Measurements from ENCODE around the gene TSGA10IP. TPM values are rescaled to one million over a fixed set of nuclear protein-coding genes. Genes with fewer than 3 reads are reported as not detected.

The TSGA10IP gene
- total RNA-seq, 1 experiment from 2014 or later, result not detected

DNA sequence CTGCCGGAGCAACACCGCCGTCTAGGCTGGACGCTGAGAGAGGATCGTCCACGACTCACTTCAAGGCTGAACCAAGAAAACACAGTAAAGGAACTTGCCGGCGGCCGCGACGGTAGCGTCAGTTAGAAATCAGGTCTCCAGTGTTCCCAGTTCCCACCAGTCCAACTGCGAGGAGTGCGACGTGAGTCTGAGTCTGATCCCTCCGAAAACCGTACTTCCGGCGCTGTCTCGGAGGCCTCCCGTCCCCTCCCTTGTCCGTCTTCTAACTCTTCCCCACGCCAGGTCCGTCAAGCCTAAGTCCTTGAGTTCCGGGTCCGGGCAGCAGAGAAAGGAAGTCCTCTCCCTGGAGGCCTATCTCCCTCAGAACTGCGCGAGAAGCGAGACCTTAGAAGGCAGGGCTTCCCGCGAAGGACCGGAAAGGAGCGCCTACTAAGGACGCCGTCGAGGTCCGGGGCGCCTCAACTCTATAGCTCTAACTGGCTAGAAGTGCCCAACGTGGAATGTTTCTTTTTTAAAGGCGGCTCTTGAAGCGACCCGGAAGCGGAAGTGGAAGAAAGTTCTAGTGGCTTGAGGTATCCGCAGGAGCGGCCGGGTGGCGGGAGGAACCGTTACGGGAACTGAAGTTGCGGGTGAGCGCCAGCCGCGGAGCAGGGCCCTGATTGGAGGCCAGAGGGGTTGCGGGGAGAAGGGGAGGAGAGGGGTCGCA is 56.8 kb downstream of the TSGA10IP start, which contains the start of the genes BANF1 and EIF1AD:
TSS of gene BANF1 (plus strand) at position 562 of the 706 bp plus-strand sequence. CDS start 748 bp downstream, outside the sequence.
TSS of gene EIF1AD (minus strand) at position 216 of the 706 bp plus-strand sequence. CDS start 1,768 bp downstream, outside the sequence.
- Mint-ChIP-seq H3K36me3 (ENCODE audit: insufficient read depth, unreplicated experiment) (peaks cover 84% of the 10 kb centered on the region), H3K27me3 (ENCODE audit: insufficient read depth, unreplicated experiment) (no peaks in the 10 kb centered on the region), H3K4me3 (ENCODE audit: unreplicated experiment) (peak within 1 kb of the TSS; percentile 99), H3K9me3 (ENCODE audit: unreplicated experiment) (no peaks in the 10 kb centered on the region), H3K27ac (ENCODE audit: unreplicated experiment) (peak within 1 kb of the TSS; percentile 97), H3K4me1 (ENCODE audit: low read depth, unreplicated experiment) (no peaks in the 10 kb centered on the region)
- ChIA-PET CTCF (interaction anchor here (0.6 to 1.5 kb wide), 10 partner anchors 9 to 930 kb away, joined by 3 to 10 read pairs (median 4); partner anchors contain the start of genes CCDC85B, FIBP and MUS81), POLR2A (interaction anchor here (0.6 to 1.5 kb wide), 14 partner anchors 9 to 608 kb away, joined by 3 to 29 read pairs (median 4); partner anchors contain the start of genes CCDC85B, CST6, FIBP and SF3B2)
- intact Hi-C loops (cut with micrococcal nuclease; ENCODE audit: unreplicated experiment), result loop anchor here (1.0 to 2.0 kb wide), 4 partner anchors 21 to 142 kb away; partner anchors contain the start of genes FIBP, MUS81 and SART1
- no peaks in the 10 kb centered on the region for H3K27me3 ChIP-seq (replicated peaks; ENCODE audit: control insufficient read depth, insufficient read depth, low read length)
- H3K9me3 ChIP-seq, result no peaks in the 10 kb centered on the region
- 0 out of 2 replicates have a peak, but pooled peaks cover 7% of the 10 kb centered on the region for H3K4me1 ChIP-seq
- peak within 1 kb of the TSS; percentile 92 for H3K4me3 ChIP-seq (ENCODE audit: low read depth, low read length)
- no peak for TF ChIP-seq CTCF (IDR thresholded peaks at IDR 0.05; ENCODE audit: insufficient read depth in 1 of 2, low read depth in 1 of 2, low read length in 1 of 2, severe bottlenecking in 1 of 2, unreplicated experiment in 1 of 2)
- peak; percentile 96 to 97 for DNase-seq
- no TSS peak for BruUV-seq (replicated peaks)
- peaks cover 8% of the 10 kb centered on the region for H3K36me3 ChIP-seq (ENCODE audit: control insufficient read depth, insufficient read depth, low read length)

DNA sequence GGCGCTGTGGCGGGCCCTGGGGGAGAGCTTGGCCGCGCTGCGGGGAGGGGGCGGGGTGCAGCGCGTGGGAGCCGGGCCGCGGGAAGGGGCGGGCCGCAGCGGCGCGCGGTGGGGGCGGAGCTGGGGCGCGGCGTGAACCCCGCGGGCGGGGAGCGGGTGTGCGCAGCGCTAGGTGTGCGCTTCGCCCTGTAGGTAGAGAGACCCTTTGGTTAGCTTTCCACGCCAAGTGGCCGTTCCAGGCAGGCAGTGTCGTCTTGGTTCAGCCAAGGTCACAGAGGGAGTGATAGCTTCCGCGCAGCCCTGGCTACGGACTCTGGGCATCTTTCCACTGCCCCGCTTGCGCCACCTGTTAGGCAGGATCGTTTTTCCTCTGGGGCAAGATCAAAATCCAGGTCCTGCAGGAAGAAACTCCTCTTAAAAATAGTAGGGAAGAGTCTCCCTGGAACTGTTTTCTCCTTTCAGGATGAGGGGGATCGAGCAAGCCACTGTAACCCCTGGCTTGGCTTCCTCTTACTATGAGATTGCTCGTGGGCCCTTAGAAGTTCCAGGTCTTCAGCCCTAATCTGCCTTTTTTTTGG is 57.5 kb downstream of the TSGA10IP start:
- H3K27me3 Mint-ChIP-seq (ENCODE audit: insufficient read depth, unreplicated experiment), result no peaks in the 10 kb centered on the region
- ChIA-PET POLR2A (interaction anchor here (0.6 to 1.5 kb wide), 9 partner anchors 9 to 290 kb away, joined by 3 to 29 read pairs (median 5); partner anchors contain the start of genes CCDC85B, CST6, FIBP and SF3B2), CTCF (interaction anchor here (0.6 to 1.5 kb wide), 9 partner anchors 9 to 477 kb away, joined by 3 to 10 read pairs (median 5); partner anchors contain the start of genes CCDC85B, FIBP and MUS81)
- H3K36me3 Mint-ChIP-seq (ENCODE audit: insufficient read depth, unreplicated experiment), result peaks cover 78% of the 10 kb centered on the region
- Histone ChIP-seq H3K27me3 (replicated peaks; ENCODE audit: control insufficient read depth, insufficient read depth, low read length) (no peaks in the 10 kb centered on the region), H3K4me3 (ENCODE audit: low read depth, low read length) (peak overlapping the region; percentile 92), H3K9me3 (no peaks in the 10 kb centered on the region), H3K36me3 (ENCODE audit: control insufficient read depth, insufficient read depth, low read length) (peaks cover 6% of the 10 kb centered on the region), H3K4me1 (0 out of 2 replicates have a peak, but pooled peaks cover 7% of the 10 kb centered on the region)
- H3K9me3 Mint-ChIP-seq (ENCODE audit: unreplicated experiment), result no peaks in the 10 kb centered on the region
- TF ChIP-seq CTCF (IDR thresholded peaks at IDR 0.05; ENCODE audit: insufficient read depth in 1 of 2, low read depth in 1 of 2, low read length in 1 of 2, severe bottlenecking in 1 of 2, unreplicated experiment in 1 of 2), result peak in 1 of 2 experiments; percentile 8
- DNase-seq, result no peak
- no TSS peak for BruUV-seq (replicated peaks)
- H3K4me3 Mint-ChIP-seq (ENCODE audit: unreplicated experiment), result peak overlapping the region; percentile 99
- peak overlapping the region; percentile 97 for H3K27ac Mint-ChIP-seq (ENCODE audit: unreplicated experiment)
- no peaks in the 10 kb centered on the region for H3K4me1 Mint-ChIP-seq (ENCODE audit: low read depth, unreplicated experiment)
- intact Hi-C loops (cut with micrococcal nuclease; ENCODE audit: unreplicated experiment), result loop anchor here (1.0 to 2.0 kb wide), 4 partner anchors 20 to 142 kb away; partner anchors contain the start of genes FIBP, MUS81 and SART1

DNA sequence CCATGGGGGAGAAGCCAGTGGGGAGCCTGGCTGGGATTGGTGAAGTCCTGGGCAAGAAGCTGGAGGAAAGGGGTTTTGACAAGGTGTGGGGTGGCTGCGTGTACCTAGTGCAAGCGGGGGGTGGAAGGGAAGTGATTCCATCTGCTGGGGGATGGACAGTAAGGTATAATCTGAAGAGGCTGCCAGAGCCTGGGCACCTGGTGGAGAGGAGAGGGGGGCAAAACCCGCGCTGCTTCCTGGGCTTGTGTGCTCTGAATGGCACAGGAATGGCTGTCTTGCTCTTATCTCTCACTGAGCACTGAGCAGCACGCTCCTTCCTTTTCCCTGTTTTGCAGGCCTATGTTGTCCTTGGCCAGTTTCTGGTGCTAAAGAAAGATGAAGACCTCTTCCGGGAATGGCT is 58.0 kb downstream of the TSGA10IP start:
- H3K36me3 ChIP-seq (ENCODE audit: control insufficient read depth, insufficient read depth, low read length), result peaks cover 6% of the 10 kb centered on the region
- no peaks in the 10 kb centered on the region for H3K27me3 ChIP-seq (replicated peaks; ENCODE audit: control insufficient read depth, insufficient read depth, low read length)
- Mint-ChIP-seq H3K27ac (ENCODE audit: unreplicated experiment) (peak overlapping the region; percentile 97), H3K27me3 (ENCODE audit: insufficient read depth, unreplicated experiment) (no peaks in the 10 kb centered on the region), H3K9me3 (ENCODE audit: unreplicated experiment) (no peaks in the 10 kb centered on the region), H3K4me3 (ENCODE audit: unreplicated experiment) (peak overlapping the region; percentile 99), H3K4me1 (ENCODE audit: low read depth, unreplicated experiment) (no peaks in the 10 kb centered on the region), H3K36me3 (ENCODE audit: insufficient read depth, unreplicated experiment) (peaks cover 73% of the 10 kb centered on the region)
- no TSS peak for BruUV-seq (replicated peaks)
- CTCF ChIA-PET, result interaction anchor here (0.6 to 1.5 kb wide), 3 partner anchors 8 to 115 kb away, joined by 6 to 10 read pairs (median 8); partner anchors contain the start of genes CCDC85B and FIBP
- DNase-seq, result no peak
- peak overlapping the region; percentile 92 for H3K4me3 ChIP-seq (ENCODE audit: low read depth, low read length)
- POLR2A ChIA-PET, result interaction anchor here (1.5 kb wide), 2 partner anchors 8 to 113 kb away, joined by 8 to 29 read pairs; partner anchors contain the start of genes CCDC85B and CST6
- TF ChIP-seq CTCF (IDR thresholded peaks at IDR 0.05; ENCODE audit: insufficient read depth in 1 of 2, low read depth in 1 of 2, low read length in 1 of 2, severe bottlenecking in 1 of 2, unreplicated experiment in 1 of 2), result no peak
- no peaks in the 10 kb centered on the region for H3K9me3 ChIP-seq
- intact Hi-C loops (cut with micrococcal nuclease; ENCODE audit: unreplicated experiment), result loop anchor here (2.0 kb wide), 1 partner anchor 20 kb away; no protein-coding TSS in a partner anchor
- H3K4me1 ChIP-seq, result 0 out of 2 replicates have a peak, but pooled peaks cover 7% of the 10 kb centered on the region
